B cell (primary cell): ENCODE measurements around the gene SCEL. TPM values are rescaled to one million over a fixed set of nuclear protein-coding genes. Genes with fewer than 3 reads are reported as not detected.

ENCODE experiments used
- ATAC-seq: fragments of 200-7000 bp; cut with Tn5 transposase; one replicate; pipeline ENCODE4 v1.10.0; 2021; ENCODE audit warnings: low read depth, mild to moderate bottlenecking, moderate number of reproducible peaks, moderate library complexity
- CTCF ChIA-PET: fragments of 350-600 bp; sonication (Branson Sonifier 250); formaldehyde crosslinking; loops from one replicate; lab custom pipeline; 2021; ENCODE audit warnings: antibody characterized with exemption, inconsistent platforms; lab: Charles Lee
- POLR2A ChIA-PET: fragments of 350-600 bp; sonication (Branson Sonifier 250); formaldehyde crosslinking; loops from one replicate; lab custom pipeline; 2021; ENCODE audit warnings: antibody characterized with exemption; lab: Charles Lee
- DNase-seq: peaks from one replicate; pipeline ENCODE4 v3.0.0; 2013
- H2AFZ ChIP-seq: 2 replicates; pipeline ENCODE4 v1.6.1; 2012; ENCODE audit warnings: mild to moderate bottlenecking, low read depth, low read length; ENCODE audit not compliant: insufficient read depth, poor library complexity, severe bottlenecking
- H3K27ac ChIP-seq, 2 donors: 1 replicate in 1 of 2; 2 replicates in 1 of 2; pipeline ENCODE4 v1.5.1; 2012 to 2013; ENCODE audit warnings: low read length in 2 of 2, mild to moderate bottlenecking in 2 of 2, moderate library complexity in 1 of 2
- H3K27me3 ChIP-seq, 4 experiments: fragments of 200-600 bp in 1 of 4; sonication (generic) in 1 of 4; replicated peaks in 1 of 4; 1 replicate in 2 of 4; 2 replicates in 2 of 4; pipeline versions ENCODE4 v1.6.1 to v1.7.0; 2013 to 2016; ENCODE audit warnings: low read length in 3 of 4, mild to moderate bottlenecking in 2 of 4, mixed read lengths in 1 of 4, moderate library complexity in 1 of 4; ENCODE audit not compliant: insufficient read depth in 4 of 4, control insufficient read depth in 3 of 4; ENCODE audit errors: control extremely low read depth in 1 of 4
- H3K36me3 ChIP-seq, 2 experiments: replicated peaks in 1 of 2; 1 replicate in 1 of 2; 2 replicates in 1 of 2; pipeline versions ENCODE4 v1.6.1 to v1.7.1; 2013; ENCODE audit warnings: low read length in 1 of 2; ENCODE audit not compliant: insufficient read depth in 2 of 2, control insufficient read depth in 1 of 2; ENCODE audit errors: control extremely low read depth in 1 of 2, extremely low read depth in 1 of 2
- H3K4me1 ChIP-seq, 2 donors: fragments of 200-600 bp in 1 of 2; sonication (generic) in 1 of 2; 1 replicate in 1 of 2; 2 replicates in 1 of 2; pipeline versions ENCODE4 v1.5.1 to v1.6.1; 2013 to 2017; ENCODE audit warnings: low read length in 2 of 2; ENCODE audit not compliant: control insufficient read depth in 2 of 2, insufficient read depth in 2 of 2
- H3K4me2 ChIP-seq: replicated peaks from 2 replicates; pipeline ENCODE3; 2012; ENCODE audit warnings: mild to moderate bottlenecking, low read depth, low read length; ENCODE audit not compliant: poor library complexity, severe bottlenecking
- H3K4me3 ChIP-seq, 5 experiments: fragments of 200-600 bp in 1 of 5; sonication (generic) in 1 of 5; 1 replicate in 3 of 5; 2 replicates in 2 of 5; pipeline versions ENCODE4 v1.5.1 to v1.7.0; 2011 to 2016; ENCODE audit warnings: low read length in 4 of 5, mild to moderate bottlenecking in 4 of 5, low read depth in 2 of 5, control low read depth in 1 of 5, moderate library complexity in 1 of 5; ENCODE audit not compliant: insufficient read depth in 1 of 5; ENCODE audit errors: control extremely low read depth in 1 of 5, extremely low read depth in 1 of 5
- H3K79me2 ChIP-seq: fragments of 200-600 bp; sonication (generic); one replicate; pipeline ENCODE4 v1.6.0; 2016; ENCODE audit warnings: low read length; ENCODE audit not compliant: control insufficient read depth, insufficient read depth
- H3K9ac ChIP-seq: fragments of 200-600 bp; sonication (generic); 2 replicates; pipeline ENCODE4 v1.6.1; 2017; ENCODE audit warnings: mild to moderate bottlenecking, low read length, moderate library complexity
- H3K9me3 ChIP-seq, 3 donors: one replicate each; pipeline versions ENCODE4 v1.6.1 to v1.7.1; 2013; ENCODE audit warnings: low read length in 2 of 3; ENCODE audit not compliant: control insufficient read depth in 2 of 3, insufficient read depth in 1 of 3; ENCODE audit errors: control extremely low read depth in 1 of 3
- H4K20me1 ChIP-seq: 2 replicates; pipeline ENCODE4 v1.6.0; 2012; ENCODE audit warnings: mild to moderate bottlenecking, low read length; ENCODE audit not compliant: insufficient read depth, control insufficient read depth, poor library complexity, severe bottlenecking
- H3K27ac Mint-ChIP-seq: one replicate; pipeline ENCODE4 v1.8.0; 2021; ENCODE audit warnings: mixed read lengths
- H3K27me3 Mint-ChIP-seq: one replicate; pipeline ENCODE4 v1.8.0; 2021; ENCODE audit warnings: mixed read lengths
- H3K4me1 Mint-ChIP-seq: one replicate; pipeline ENCODE4 v1.8.0; 2021; ENCODE audit warnings: mixed read lengths
- H3K4me3 Mint-ChIP-seq: one replicate; pipeline ENCODE4 v1.8.0; 2021; ENCODE audit warnings: mixed read lengths
- H3K9me3 Mint-ChIP-seq: one replicate; pipeline ENCODE4 v1.8.0; 2022; ENCODE audit warnings: mixed read lengths; ENCODE audit not compliant: insufficient read depth
- EZH2 ChIP-seq: IDR thresholded peaks from 2 replicates; pipeline ENCODE4 v1.6.1; 2012; ENCODE audit warnings: borderline replicate concordance, low read depth, mild to moderate bottlenecking, moderate library complexity, low read length; ENCODE audit not compliant: insufficient read depth, poor library complexity, severe bottlenecking
- WGBS: methylation state at CpG from one replicate; pipeline ENCODE4 v1.1.5; 2013; ENCODE audit warnings: missing lambda C conversion rate; ENCODE audit not compliant: insufficient coverage; 5-methylcytosine and 5-hydroxymethylcytosine counted together
- intact Hi-C: fragments of 100-400 bp; cut with micrococcal nuclease; formaldehyde crosslinking; loops from one replicate; pipeline ENCODE4 v1.10.0; 2022
- polyA plus RNA-seq: library from polyadenylated mRNA; depleted of rRNA; stranded (reverse); fragments of >200 nt; gene quantifications from 2 replicates; pipeline ENCODE4 v1.2.3, GENCODE V29; 2012
- total RNA-seq, 2 donors: library from RNA; stranded (reverse); fragments of 120-200 nt in 1 of 2; gene quantifications; 1 replicate in 1 of 2; 2 replicates in 1 of 2; pipeline versions ENCODE4 v1.2.3 to v1.2.4, GENCODE V29; 2013 to 2022
- TF ChIP-seq, protein P1 (sequence below): fragments of 200-600 bp; IDR thresholded peaks from one replicate; pipeline ENCODE4 v1.8.0; 2022; ENCODE audit warnings: antibody characterized with exemption, mild to moderate bottlenecking

SCEL gene
- total and polyA plus RNA-seq, 2 donors (not counting 1 experiment from before 2014, with no cell fraction given) = not detected

DNA sequence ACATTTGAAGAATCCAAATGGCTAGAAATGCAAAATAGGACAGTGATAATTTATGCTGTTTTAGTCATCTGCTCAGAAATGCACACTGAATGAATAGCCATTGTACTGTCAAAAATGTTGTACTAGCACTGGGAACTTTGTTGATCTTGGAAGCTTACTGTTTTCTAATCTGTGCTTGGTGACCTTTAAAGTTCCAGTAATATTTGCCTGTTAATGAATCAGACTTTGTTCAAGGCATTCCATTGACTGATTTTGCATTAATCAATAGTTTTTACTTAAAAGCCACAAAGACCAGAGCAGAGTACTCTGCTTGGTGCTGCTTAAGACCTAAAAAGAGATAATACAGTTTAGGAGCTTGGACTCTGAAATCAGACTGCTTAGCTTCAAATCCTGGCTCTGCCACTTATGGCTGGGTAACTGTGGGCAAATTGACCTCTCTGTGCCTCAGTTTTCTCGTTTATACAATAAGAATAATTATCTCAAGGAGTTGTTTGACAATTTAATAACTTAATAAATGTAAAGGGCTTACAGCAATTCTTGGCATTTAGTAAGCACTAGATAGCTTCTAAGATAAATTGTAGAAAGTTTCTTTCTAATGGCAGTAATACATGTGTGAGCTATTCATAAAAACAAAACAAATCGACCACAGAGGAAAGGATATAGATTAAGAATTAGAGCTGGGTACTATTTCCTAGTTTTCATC is 157.4 kb downstream of the SCEL start:
- intact Hi-C loops = loop anchor here (10.0 kb wide), 2 partner anchors 912 to 1502 kb away; partner anchors contain the start of gene POU4F1
- Histone ChIP-seq H3K79me2 (no peaks in the 10 kb centered on the region), H3K9me3 (peaks cover 0 to 1% (median 0%) of the 10 kb centered on the region in 3 donors), H3K27ac (no peak overlapping the region), H3K4me1 (peaks cover 8 to 9% of the 10 kb centered on the region in 2 donors), H4K20me1 (no peaks in the 10 kb centered on the region), H3K4me2 (no peak overlapping the region), H3K36me3 (no peaks in the 10 kb centered on the region), H2AFZ (no peak overlapping the region), H3K4me3 (no peak overlapping the region), H3K9ac (no peak overlapping the region), H3K27me3 (no peaks in the 10 kb centered on the region)
- no peak for ATAC-seq
- Mint-ChIP-seq H3K27ac (no peak overlapping the region), H3K27me3 (no peaks in the 10 kb centered on the region), H3K4me1 (peaks cover 16% of the 10 kb centered on the region), H3K4me3 (no peak overlapping the region), H3K9me3 (peaks cover under 1% of the 10 kb centered on the region)
- no peak for DNase-seq
- no CpG with 5 or more reads among the region's 2 CpGs for WGBS
- ChIA-PET CTCF (interaction anchor here (0.7 kb wide), 1 partner anchor 99 kb away, joined by 3 read pairs; no protein-coding TSS in a partner anchor), POLR2A (no interaction called here)
- TF ChIP-seq, protein P1, sequence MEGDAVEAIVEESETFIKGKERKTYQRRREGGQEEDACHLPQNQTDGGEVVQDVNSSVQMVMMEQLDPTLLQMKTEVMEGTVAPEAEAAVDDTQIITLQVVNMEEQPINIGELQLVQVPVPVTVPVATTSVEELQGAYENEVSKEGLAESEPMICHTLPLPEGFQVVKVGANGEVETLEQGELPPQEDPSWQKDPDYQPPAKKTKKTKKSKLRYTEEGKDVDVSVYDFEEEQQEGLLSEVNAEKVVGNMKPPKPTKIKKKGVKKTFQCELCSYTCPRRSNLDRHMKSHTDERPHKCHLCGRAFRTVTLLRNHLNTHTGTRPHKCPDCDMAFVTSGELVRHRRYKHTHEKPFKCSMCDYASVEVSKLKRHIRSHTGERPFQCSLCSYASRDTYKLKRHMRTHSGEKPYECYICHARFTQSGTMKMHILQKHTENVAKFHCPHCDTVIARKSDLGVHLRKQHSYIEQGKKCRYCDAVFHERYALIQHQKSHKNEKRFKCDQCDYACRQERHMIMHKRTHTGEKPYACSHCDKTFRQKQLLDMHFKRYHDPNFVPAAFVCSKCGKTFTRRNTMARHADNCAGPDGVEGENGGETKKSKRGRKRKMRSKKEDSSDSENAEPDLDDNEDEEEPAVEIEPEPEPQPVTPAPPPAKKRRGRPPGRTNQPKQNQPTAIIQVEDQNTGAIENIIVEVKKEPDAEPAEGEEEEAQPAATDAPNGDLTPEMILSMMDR = no peak
- no peak for TF ChIP-seq EZH2

DNA sequence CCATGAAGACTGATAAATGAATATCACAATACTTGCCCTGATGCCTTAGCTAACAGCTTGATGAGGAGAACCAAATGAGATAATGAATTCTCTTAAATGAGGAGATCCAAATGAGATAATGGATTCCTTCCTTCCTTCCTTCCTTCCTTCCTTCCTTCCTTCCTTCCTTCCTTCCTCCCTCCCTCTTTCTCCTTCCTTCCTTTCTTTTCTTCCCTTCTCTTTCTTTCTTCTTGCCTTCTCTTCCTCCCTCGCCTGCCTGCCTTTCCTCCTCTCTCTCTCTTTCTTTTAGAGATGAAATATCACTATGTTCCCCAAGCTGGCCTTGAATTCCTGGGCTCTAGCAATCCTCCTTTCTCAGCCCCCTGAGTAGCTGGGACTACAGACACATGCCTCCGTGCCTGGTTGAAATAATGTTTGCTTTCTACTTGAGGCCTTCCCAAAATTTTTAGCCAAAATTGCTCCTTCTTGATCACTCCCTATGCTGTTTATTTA is 158.0 kb downstream of the SCEL start:
- Mint-ChIP-seq H3K4me3 (no peak overlapping the region), H3K9me3 (no peaks in the 10 kb centered on the region), H3K4me1 (peaks cover 16% of the 10 kb centered on the region), H3K27me3 (no peaks in the 10 kb centered on the region), H3K27ac (no peak overlapping the region)
- intact Hi-C loops = loop anchor here (10.0 kb wide), 2 partner anchors 911 to 1501 kb away; partner anchors contain the start of gene POU4F1
- Histone ChIP-seq H3K79me2 (no peaks in the 10 kb centered on the region), H3K4me2 (no peak overlapping the region), H4K20me1 (no peaks in the 10 kb centered on the region), H3K4me3 (no peak overlapping the region), H3K27me3 (no peaks in the 10 kb centered on the region), H3K9ac (no peak overlapping the region), H3K27ac (no peak overlapping the region), H3K4me1 (peaks cover 8 to 9% of the 10 kb centered on the region in 2 donors), H3K36me3 (no peaks in the 10 kb centered on the region), H3K9me3 (no peaks in the 10 kb centered on the region), H2AFZ (no peak overlapping the region)
- TF ChIP-seq EZH2 = no peak
- TF ChIP-seq, protein P1 = no peak
- WGBS = no CpG with 5 or more reads among the region's 2 CpGs
- ChIA-PET CTCF (interaction anchor here (0.7 kb wide), 1 partner anchor 100 kb away, joined by 3 read pairs; no protein-coding TSS in a partner anchor), POLR2A (no interaction called here)
- ATAC-seq (no peak), DNase-seq (no peak)
